AG08396 (cell line): ENCODE data around the gene PRRC2C.
"Not testable (repeated sequence)": the region's sequence is repeated elsewhere in the genome, so short reads cannot be mapped to it uniquely, and the experiment has no call there.

Experiments used
- DNase-seq: peaks from one replicate; pipeline ENCODE4 v3.0.0; 2012; ENCODE audit warnings: low spot score, mixed read lengths

PRRC2C gene

DNA sequence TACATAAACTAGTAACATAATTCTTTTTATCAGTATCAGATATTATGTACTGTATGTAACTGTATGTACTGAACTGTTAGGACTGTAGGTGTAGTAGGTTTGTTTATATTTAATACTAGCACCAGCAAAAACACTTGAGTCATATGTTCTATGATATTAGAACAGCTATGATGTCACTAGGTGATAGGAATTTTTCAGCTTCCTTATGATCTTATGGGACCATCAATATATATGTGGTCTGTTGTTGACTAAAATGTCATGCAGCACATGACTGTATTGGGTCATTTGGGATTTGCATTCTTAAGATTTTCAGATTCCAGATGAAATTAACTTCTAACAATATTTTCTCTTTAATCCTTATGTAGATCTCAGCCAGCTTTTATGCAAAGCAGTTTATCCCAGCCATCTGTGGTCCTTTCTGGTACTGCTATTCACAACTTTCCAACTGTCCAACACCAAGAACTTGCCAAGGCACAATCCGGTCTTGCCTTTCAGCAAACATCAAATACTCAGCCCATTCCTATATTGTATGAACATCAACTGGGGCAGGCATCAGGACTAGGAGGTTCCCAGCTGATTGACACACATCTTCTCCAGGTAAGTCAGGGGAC is 98.4 kb downstream of the PRRC2C start:
- DNase-seq: no peak

- DNase-seq: no peak
These were observed 100.4 kb downstream of the PRRC2C start for GRCh38 chr1:171585715-171586114.

GRCh38 chr1:171588230-171588629 is 102.9 kb downstream of the PRRC2C start:
- DNase-seq: no peak

GRCh38 chr1:171590022-171590421 is 104.7 kb downstream of the PRRC2C start:
- peak; percentile 21 for DNase-seq

DNA sequence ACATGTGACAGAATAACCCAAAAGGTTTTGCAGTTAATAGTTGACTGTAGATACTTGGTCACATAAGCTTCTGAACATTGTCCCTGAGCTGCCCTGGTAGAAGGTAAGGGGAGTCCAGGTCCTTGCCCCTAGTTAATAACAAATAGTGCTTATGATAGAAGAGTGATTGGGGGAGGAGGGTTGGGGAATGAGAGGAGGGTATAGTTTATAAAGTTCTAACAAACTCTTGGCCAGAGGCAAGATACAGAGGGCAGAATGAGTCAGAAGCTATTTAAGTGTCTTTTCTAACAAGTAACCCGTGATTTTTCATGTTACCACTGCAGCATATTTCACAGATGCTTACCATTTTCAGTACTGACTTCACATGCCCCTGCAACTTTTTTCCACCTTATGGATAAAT is 110.0 kb downstream of the PRRC2C start:
- DNase-seq: no peak

- no peak for DNase-seq
These were observed 110.8 kb downstream of the PRRC2C start for GRCh38 chr1:171596119-171596518.

DNA sequence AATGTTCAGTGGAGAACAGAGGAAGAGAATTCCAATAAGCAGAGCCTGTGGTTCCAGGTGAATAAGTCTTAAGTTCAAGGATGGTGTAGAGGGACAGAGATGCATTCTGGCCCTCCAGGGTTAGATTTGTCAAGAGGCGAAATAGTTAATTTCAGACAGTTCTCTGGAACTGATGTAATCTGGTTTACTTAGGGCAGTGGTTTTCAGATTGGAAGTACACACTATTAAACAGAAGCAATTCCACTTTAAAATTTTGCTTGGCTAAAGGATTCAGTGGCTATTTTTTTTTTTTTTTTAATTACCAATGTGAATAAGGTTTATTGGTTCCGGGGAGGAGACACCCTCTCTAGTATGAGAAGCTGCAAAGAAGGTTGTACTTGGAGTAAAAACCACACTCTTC is 111.4 kb downstream of the PRRC2C start:
- no peak for DNase-seq

DNA sequence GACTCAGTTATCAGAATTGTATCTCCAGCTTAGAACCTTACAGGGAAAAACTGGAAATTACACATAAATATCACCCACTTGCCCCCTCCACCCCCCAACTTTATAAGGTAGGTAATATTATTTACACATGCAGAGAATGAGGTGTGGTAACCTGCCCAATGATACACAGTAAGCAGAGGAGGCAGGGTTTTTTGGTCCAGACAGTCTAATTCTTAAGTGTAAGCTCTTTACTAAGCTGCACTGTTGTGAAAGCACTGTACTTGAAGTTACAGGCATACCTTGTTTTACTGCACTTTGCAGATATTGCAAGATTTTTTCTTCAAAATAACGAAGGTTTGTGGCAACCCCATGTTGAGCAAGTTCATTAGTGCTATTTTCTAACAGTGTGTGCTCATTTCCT is 111.9 kb downstream of the PRRC2C start:
- DNase-seq: no peak

DNA sequence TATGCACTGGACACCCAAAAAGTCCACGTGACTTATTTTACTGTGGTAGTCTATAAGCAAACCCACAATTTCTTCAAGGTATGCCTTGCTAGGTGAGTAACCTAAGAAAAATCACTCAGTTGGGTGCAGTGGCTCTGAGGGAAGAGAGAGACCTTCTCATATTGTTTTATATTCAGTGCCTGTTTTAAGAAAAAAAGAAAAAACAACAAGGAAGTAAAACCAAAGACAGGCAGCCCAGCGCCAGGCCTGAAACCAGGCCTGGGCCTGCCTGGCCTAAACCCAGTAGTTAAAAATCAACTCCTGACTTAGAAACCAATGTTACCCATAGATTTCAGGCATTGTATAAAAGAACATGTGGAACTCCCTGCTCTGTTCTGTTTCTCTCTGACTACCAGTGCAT is 115.0 kb downstream of the PRRC2C start:
- not testable (repeated sequence) for DNase-seq

DNA sequence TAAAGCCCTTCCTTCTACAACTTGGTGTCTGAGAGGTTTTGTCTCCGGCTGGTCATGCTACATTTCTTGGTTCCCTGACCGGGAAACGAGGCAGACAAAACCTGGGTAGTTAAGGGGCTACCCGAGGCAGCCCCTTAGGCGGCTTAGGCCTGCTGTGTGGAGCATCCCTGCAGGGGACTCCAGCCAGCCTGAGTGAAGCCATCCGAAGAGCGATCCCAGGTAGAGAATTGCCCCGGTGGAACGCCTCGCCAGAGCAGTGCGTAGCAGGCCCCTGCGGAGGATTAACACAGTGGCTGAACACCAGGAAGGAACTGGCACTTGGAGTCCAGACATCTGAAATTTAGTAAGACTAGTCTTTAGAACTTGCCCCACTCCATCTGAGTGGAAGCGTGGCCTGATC is 115.5 kb downstream of the PRRC2C start:
- no peak for DNase-seq

GRCh38 chr1:171603042-171603441 is 117.7 kb downstream of the PRRC2C start:
- not testable (repeated sequence) for DNase-seq

DNA sequence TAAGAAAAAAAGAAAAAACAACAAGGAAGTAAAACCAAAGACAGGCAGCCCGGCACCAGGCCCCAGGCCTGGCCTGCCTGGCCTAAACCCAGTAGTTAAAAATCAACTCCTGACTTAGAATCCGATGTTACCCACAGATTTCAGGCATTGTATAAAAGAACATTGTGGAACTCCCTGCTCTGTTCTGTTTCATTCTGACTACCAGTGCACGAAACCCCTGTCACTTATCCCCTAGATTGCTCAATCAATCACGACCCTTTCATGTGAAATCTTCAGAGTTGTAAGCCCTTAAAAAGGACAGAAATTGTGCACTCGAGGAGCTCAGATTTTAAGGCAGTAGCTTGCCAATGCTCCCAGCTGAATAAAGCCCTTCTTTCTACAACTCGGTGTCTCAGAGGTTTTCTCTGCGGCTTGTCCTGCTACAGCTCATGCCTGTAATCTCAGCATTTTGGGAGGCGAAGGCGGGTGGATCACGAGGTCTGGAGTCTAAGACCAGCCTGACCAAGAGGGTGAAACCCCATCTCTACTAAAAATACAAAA is 121.1 kb downstream of the PRRC2C start:
- no peak for DNase-seq

- no peak for DNase-seq
These were observed 125.1 kb downstream of the PRRC2C start for GRCh38 chr1:171610385-171610784.

DNA sequence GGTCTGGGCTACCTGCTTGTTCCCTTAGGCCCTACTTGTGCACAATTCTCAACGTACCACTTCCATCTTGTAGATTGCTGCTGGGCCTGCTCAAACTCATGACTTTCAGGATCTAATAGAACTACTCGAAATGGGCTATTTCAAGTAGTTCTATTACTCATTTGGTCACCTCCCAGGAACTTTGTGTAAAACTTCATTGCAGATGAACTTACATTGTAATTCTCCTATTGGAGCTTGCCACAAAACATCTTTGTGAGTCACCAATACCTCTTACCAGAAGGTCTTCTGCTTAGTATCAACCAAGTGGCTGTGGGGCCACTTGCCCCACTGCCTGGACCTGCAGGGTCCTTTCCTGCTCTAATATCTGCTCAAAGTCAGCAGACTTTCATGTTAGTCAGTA is 126.0 kb downstream of the PRRC2C start:
- DNase-seq: no peak

GRCh38 chr1:171613282-171613681 is 128.0 kb downstream of the PRRC2C start:
- no peak for DNase-seq

GRCh38 chr1:171615122-171615906 is 130.0 kb downstream of the PRRC2C start:
- DNase-seq: not testable (repeated sequence)

GRCh38 chr1:171616586-171616985 is 131.3 kb downstream of the PRRC2C start:
- no peak for DNase-seq

DNA sequence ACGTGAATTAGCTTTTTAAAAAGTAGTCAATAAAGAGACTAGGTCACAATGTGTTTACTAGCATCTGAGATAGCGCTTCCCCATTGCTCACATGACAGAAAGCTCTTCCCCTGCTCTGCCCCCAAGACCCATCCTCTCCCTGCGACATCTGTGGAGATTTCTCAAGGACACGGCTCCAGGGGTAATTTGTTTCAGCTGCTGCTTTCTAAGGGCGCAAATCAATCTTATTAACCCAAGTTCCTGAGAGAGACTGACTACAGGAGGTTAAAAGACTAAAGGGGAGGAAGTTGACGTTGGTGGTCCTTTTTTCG is 136.8 kb downstream of the PRRC2C start, which contains the start of gene MYOCOS:
MYOCOS (plus strand) TSS at position 92 of the 311 bp plus-strand sequence. CDS start 1,641 bp downstream, outside the sequence.
- no peak for DNase-seq

GRCh38 chr1:171623651-171624331 is 138.5 kb downstream of the PRRC2C start:
- DNase-seq: no peak

DNA sequence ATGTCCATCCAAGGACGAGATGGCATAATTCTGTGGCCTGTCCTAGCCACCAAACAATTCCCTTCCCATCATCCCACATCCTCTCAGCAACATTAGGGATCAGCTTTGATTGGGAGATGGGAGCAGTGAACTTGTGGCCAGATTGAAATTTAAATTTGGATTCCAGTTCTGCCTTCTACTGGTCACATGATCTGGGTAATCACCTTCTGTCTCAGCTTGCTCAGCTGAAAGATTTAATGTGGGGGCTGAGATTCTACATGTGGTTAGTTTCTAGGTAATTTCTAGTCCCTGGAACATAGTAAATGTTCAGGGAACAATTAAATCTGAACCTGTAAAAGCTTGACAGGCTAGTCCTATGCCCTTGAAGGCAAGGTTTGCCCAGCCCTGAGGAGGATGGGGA is 139.9 kb downstream of the PRRC2C start:
- no peak for DNase-seq

DNA sequence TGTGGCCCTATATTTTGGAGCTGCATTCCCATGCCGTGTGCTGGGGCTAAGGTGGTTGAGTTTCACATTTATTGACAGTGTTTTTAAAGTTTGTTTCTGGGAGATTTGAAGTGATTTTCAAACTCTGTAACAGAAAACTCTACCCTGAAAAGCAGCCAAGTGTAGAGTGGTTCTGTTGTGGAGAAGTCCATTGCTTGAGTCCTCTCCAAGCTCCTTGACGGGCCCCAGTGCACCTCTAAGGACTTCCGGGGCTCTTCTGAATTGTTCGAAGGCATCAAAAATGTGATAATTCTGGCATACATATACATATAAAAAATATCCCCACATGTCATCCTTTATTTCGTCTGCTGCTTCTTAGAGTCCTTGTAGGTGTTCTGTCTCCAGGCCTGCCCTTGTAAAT is 141.7 kb downstream of the PRRC2C start:
- DNase-seq: no peak

DNA sequence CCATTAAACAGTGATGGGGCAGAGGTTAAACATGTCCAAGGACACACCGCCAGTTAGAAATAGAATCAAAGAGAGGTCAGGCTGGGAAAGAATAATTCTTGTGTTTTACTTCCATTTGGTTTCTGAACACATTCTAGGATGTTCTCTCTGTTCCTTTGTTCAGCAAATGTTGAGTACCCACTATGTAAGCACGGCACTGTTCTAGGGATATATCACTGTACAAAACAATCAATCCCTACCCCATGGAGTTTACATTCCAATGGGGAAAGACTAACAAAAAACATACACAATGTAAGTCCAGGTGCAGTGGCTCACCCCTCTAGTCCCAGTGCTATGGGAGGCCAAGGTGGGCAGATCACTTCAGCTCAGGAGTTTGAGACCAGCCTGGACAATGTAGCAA is 142.9 kb downstream of the PRRC2C start:
- DNase-seq: no peak

DNA sequence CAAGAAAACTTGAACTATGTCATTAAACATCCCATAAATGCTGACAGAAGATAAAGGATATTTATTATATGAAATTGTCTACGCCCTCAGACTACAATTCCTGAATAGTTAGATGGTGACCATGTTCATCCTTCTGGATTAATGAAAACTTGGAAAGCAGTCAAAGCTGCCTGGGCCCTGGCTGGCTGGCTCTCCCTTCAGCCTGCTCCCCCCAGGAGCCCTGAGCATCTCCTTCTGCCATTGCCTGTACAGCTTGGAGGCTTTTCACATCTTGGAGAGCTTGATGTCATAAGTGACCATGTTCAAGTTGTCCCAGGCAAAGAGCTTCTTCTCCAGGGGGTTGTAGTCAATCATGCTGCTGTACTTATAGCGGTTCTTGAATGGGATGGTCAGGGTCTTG is 150.3 kb downstream of the PRRC2C start:
- no peak for DNase-seq
